ENCODE results near the gene DIAPH3.

The DIAPH3 gene

GRCh38 chr13:59625111-59625510 lies 538.6 kb downstream of the DIAPH3 start:
- TF ChIP-seq CTCF (IDR thresholded peaks at IDR 0.05; ENCODE audit: borderline replicate concordance, control extremely low read depth, extremely low read depth, insufficient read depth, missing control alignments): no peak
- in situ Hi-C loops (cut with MboI; ENCODE audit: low sequenced_read_pairs, unreplicated experiment): no loop called here
- DNase-seq (ENCODE audit: low spot score): no peak

- no peak for TF ChIP-seq CTCF (IDR thresholded peaks at IDR 0.05; ENCODE audit: borderline replicate concordance, control extremely low read depth, extremely low read depth, insufficient read depth, missing control alignments)
- no peak for DNase-seq (ENCODE audit: low spot score)
- in situ Hi-C loops (cut with MboI; ENCODE audit: low sequenced_read_pairs, unreplicated experiment): no loop called here
Measured at GRCh38 chr13:59623206-59623915, 540.4 kb downstream of the DIAPH3 start.

- in situ Hi-C loops (cut with MboI; ENCODE audit: low sequenced_read_pairs, unreplicated experiment): no loop called here
Measured at GRCh38 chr13:59621773-59622172, 542.0 kb downstream of the DIAPH3 start.

More at GRCh38 chr13:59621773-59622172, 542.0 kb downstream of the DIAPH3 start:
- no peak for DNase-seq (ENCODE audit: low spot score)
- TF ChIP-seq CTCF (IDR thresholded peaks at IDR 0.05; ENCODE audit: borderline replicate concordance, control extremely low read depth, extremely low read depth, insufficient read depth, missing control alignments): no peak

All from GM13976 (cell line).